ENCODE data around the gene ACTMAP.
A peak's percentile ranks its signal among the peaks of the same experiment; 100 is the strongest.

Gene ACTMAP

GRCh38 chr19:40718774-40719391 is 31.4 kb downstream of the ACTMAP start:
- no peak for DNase-seq (ENCODE audit: low read depth in 2 of 2)

- DNase-seq (ENCODE audit: low read depth in 2 of 2): no peak
Observed at GRCh38 chr19:40717880-40718773, 32.1 kb downstream of the ACTMAP start.

- DNase-seq (ENCODE audit: low read depth in 2 of 2): no peak
Observed at GRCh38 chr19:40717325-40717879, 32.9 kb downstream of the ACTMAP start.

GRCh38 chr19:40716482-40717324 is 33.6 kb downstream of the ACTMAP start, which contains the start of the genes COQ8B and ITPKC:
Gene COQ8B, minus strand, starts transcription at chr19:40716886. Its CDS starts 2,254 bp downstream, at chr19:40714632.
Gene ITPKC, plus strand, starts transcription at chr19:40717112. Its CDS starts 24 bp downstream, at chr19:40717136.
- peak; percentile 100 for DNase-seq (ENCODE audit: low read depth in 2 of 2)

GRCh38 chr19:40716031-40716481 is 34.2 kb downstream of the ACTMAP start:
- DNase-seq (ENCODE audit: low read depth in 2 of 2): peak; percentile 59 to 71

GRCh38 chr19:40714441-40715299 is 35.6 kb downstream of the ACTMAP start:
- DNase-seq (ENCODE audit: low read depth in 2 of 2): peak; percentile 86 to 90

- no peak for DNase-seq (ENCODE audit: low read depth in 2 of 2)
Observed at GRCh38 chr19:40713939-40714338, 36.3 kb downstream of the ACTMAP start.

GRCh38 chr19:40709817-40710216 is 40.5 kb downstream of the ACTMAP start:
- no peak for DNase-seq (ENCODE audit: low read depth in 2 of 2)

GRCh38 chr19:40707615-40708014 is 42.7 kb downstream of the ACTMAP start:
- no peak for DNase-seq (ENCODE audit: low read depth in 2 of 2)

- DNase-seq (ENCODE audit: low read depth in 2 of 2): no peak
Observed at GRCh38 chr19:40705950-40706619, 44.2 kb downstream of the ACTMAP start.

- no peak for DNase-seq (ENCODE audit: low read depth in 2 of 2)
Observed at GRCh38 chr19:40705362-40705651, 45.0 kb downstream of the ACTMAP start.

- no peak for DNase-seq (ENCODE audit: low read depth in 2 of 2)
Observed at GRCh38 chr19:40704491-40705361, 45.6 kb downstream of the ACTMAP start.

- no peak for DNase-seq (ENCODE audit: low read depth in 2 of 2)
Observed at GRCh38 chr19:40703029-40703755, 47.1 kb downstream of the ACTMAP start.

GRCh38 chr19:40702337-40703012 is 47.8 kb downstream of the ACTMAP start:
- DNase-seq (ENCODE audit: low read depth in 2 of 2): no peak

- no peak for DNase-seq (ENCODE audit: low read depth in 2 of 2)
Observed at GRCh38 chr19:40701758-40702157, 48.5 kb downstream of the ACTMAP start.

- DNase-seq (ENCODE audit: low read depth in 2 of 2): no peak
Observed at GRCh38 chr19:40700083-40700482, 50.2 kb downstream of the ACTMAP start.

GRCh38 chr19:40697007-40697406 is 53.3 kb downstream of the ACTMAP start:
- no peak for DNase-seq (ENCODE audit: low read depth in 2 of 2)

- no peak for DNase-seq (ENCODE audit: low read depth in 2 of 2)
Observed at GRCh38 chr19:40695881-40696280, 54.4 kb downstream of the ACTMAP start.

Data from stimulated activated CD4-positive, alpha-beta T cell treated with anti-CD3 and anti-CD28 coated beads, Interleukin-4, amount 100 ng/mL, for 48 hours (primary cell).